Subcutaneous adipose tissue (tissue), 4 donors: ENCODE data around the gene GMDS. TPM values are rescaled to one million over a fixed set of nuclear protein-coding genes. Genes with fewer than 3 reads are reported as not detected.

Experiments used
- CTCF ChIP-seq: fragments of 450-650 bp; IDR thresholded peaks from one replicate; pipeline ENCODE4 v1.5.1; 2016; ENCODE audit warnings: low read depth, mild to moderate bottlenecking, control low read depth, antibody characterized with exemption, moderate library complexity
- total RNA-seq, 4 donors: library from RNA; depleted of rRNA; stranded (reverse); fragments of >200 nt; gene quantifications; one replicate each; pipeline ENCODE4 v1.1.0, GENCODE V29; 2016

GMDS gene
- total RNA-seq, 4 donors from 2014 or later: 10.1 to 17.3 (median 13.9) TPM

- no peak for TF ChIP-seq CTCF
Observed at GRCh38 chr6:1869308-1869707, 376.1 kb downstream of the GMDS start.

- no peak for TF ChIP-seq CTCF
Observed at GRCh38 chr6:1868561-1869261, 376.7 kb downstream of the GMDS start.

- no peak for TF ChIP-seq CTCF
Observed at GRCh38 chr6:1867197-1867596, 378.2 kb downstream of the GMDS start.

- no peak for TF ChIP-seq CTCF
Observed at GRCh38 chr6:1865585-1865984, 379.8 kb downstream of the GMDS start.

GRCh38 chr6:1864496-1864895 is 380.9 kb downstream of the GMDS start:
- no peak for TF ChIP-seq CTCF

- no peak for TF ChIP-seq CTCF
Observed at GRCh38 chr6:1862411-1862810, 383.0 kb downstream of the GMDS start.

- no peak for TF ChIP-seq CTCF
Observed at GRCh38 chr6:1860756-1861348, 384.6 kb downstream of the GMDS start.
